Heart left ventricle (tissue), 13 donors: ENCODE results near the gene GOPC.

Experiments
- POLR2A ChIP-seq, 2 donors: fragments of 450-650 bp; IDR thresholded peaks; one replicate each; pipeline ENCODE4 v1.6.1; 2017; ENCODE audit warnings: antibody characterized with exemption in 2 of 2, mild to moderate bottlenecking in 2 of 2, moderate library complexity in 2 of 2
- TF ChIP-seq, protein P1 (sequence below), 12 donors: fragments of 200-600 bp; sonication (generic) in 4 of 12; IDR thresholded peaks; one replicate each; pipeline versions ENCODE4 v1.5.0 to v1.8.0; 2018 to 2022; ENCODE audit warnings: antibody characterized with exemption in 12 of 12, mild to moderate bottlenecking in 5 of 12
- donor health status: ischemic (EF 13 %, LVEDD 7.1; RV severe dilation, severe dysfunction).
- donor health status: DM: no; HTN: yes; CAD: no.
- donor health status: DM: no; HTN: no; CAD: no.
- donor health status: ischemic (EF 25% LVEDD 6.9; RV normal size, moderate dysfunction).
- donor health status: ischemic (EF 25% LVEDD 5.7; RV mildly dilated, moderate dysfunction).
- donor health status: ischemic (EF 35%, LVEDD 5.7; RV mildly dilated, moderate dysfunction).
- donor health status: nonischemic (EF 11% LVEDD 7.7; RV severe dilation, severe dysfunction).
- donor health status: DM: yes; HTN: yes; CAD: no.
- donor health status: PGD.
- donor health status: ischemic (EF 29% LVEDD 5.4; RV normal size, mild dysfunction).
- donor health status: nonischemic (EF 23%, LVEDD 6.1; RV moderate dilation, normal function).

DNA sequence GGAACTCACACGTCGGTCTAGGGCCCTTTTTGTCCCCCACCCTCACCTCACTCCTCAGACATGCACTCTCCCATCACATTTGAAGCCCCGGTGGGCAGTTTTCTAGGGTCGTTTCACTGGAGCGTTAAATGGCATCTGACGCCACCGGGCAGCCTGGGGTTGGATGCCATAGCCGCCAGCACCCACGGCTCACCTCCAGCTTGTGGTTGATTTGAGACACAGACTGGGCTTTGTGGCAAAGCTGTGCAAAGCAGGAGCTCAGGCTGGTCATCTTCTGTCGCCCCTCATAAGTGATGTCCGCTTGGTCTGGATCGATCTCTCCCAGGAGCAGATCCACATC, 530 bp downstream of the GOPC start:
- no peak for TF ChIP-seq POLR2A (IDR thresholded peaks at IDR 0.05)
- TF ChIP-seq, protein P1, sequence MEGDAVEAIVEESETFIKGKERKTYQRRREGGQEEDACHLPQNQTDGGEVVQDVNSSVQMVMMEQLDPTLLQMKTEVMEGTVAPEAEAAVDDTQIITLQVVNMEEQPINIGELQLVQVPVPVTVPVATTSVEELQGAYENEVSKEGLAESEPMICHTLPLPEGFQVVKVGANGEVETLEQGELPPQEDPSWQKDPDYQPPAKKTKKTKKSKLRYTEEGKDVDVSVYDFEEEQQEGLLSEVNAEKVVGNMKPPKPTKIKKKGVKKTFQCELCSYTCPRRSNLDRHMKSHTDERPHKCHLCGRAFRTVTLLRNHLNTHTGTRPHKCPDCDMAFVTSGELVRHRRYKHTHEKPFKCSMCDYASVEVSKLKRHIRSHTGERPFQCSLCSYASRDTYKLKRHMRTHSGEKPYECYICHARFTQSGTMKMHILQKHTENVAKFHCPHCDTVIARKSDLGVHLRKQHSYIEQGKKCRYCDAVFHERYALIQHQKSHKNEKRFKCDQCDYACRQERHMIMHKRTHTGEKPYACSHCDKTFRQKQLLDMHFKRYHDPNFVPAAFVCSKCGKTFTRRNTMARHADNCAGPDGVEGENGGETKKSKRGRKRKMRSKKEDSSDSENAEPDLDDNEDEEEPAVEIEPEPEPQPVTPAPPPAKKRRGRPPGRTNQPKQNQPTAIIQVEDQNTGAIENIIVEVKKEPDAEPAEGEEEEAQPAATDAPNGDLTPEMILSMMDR (IDR thresholded peaks at IDR 0.05): no peak
